Karpas-422 (cell line): Measurements from ENCODE around the gene ALK. TPM values are rescaled to one million over a fixed set of nuclear protein-coding genes. Genes with fewer than 3 reads are reported as not detected.

Experiments
- DNase-seq: peaks from one replicate; pipeline ENCODE4 v3.0.0-alpha.2; 2015
- H2AFZ ChIP-seq: fragments of 200-600 bp; sonication (generic); 2 replicates; pipeline ENCODE4 v1.6.1; 2014; ENCODE audit warnings: antibody characterized with exemption, low read length, mixed read lengths
- H3K27ac ChIP-seq: fragments of 200-600 bp; sonication (generic); 2 replicates; pipeline ENCODE4 v1.5.1; 2014; ENCODE audit warnings: mild to moderate bottlenecking, low read length, moderate library complexity
- H3K27me3 ChIP-seq: fragments of 200-600 bp; sonication (generic); 2 replicates; pipeline ENCODE4 v1.6.1; 2014; ENCODE audit warnings: low read length, mixed read lengths
- H3K36me3 ChIP-seq: fragments of 200-600 bp; sonication (generic); 2 replicates; pipeline ENCODE4 v1.6.1; 2014; ENCODE audit warnings: low read length, mixed read lengths; ENCODE audit not compliant: insufficient read depth
- H3K4me1 ChIP-seq: fragments of 200-600 bp; sonication (generic); 2 replicates; pipeline ENCODE4 v1.6.1; 2014; ENCODE audit warnings: mild to moderate bottlenecking, low read length, mixed read lengths
- H3K4me2 ChIP-seq: fragments of 200-600 bp; sonication (generic); 2 replicates; pipeline ENCODE4 v1.6.1; 2014; ENCODE audit warnings: low read length, low read depth, mild to moderate bottlenecking; ENCODE audit not compliant: poor library complexity, severe bottlenecking
- H3K4me3 ChIP-seq: fragments of 200-600 bp; sonication (generic); 2 replicates; pipeline ENCODE4 v1.5.1; 2014; ENCODE audit warnings: mild to moderate bottlenecking, antibody characterized with exemption, low read length, mixed read lengths
- H3K79me2 ChIP-seq: fragments of 200-600 bp; sonication (generic); 2 replicates; pipeline ENCODE4 v1.6.1; 2014; ENCODE audit warnings: mild to moderate bottlenecking, low read length, mixed read lengths
- H3K9ac ChIP-seq: fragments of 200-600 bp; sonication (generic); 2 replicates; pipeline ENCODE4 v1.6.0; 2014; ENCODE audit warnings: low read length
- H3K9me2 ChIP-seq: fragments of 200-600 bp; sonication (generic), shearing (Covaris generic); replicated peaks from 2 replicates; pipeline ENCODE4 v1.6.0; 2014; ENCODE audit warnings: mild to moderate bottlenecking, low read length, moderate library complexity; ENCODE audit not compliant: insufficient read depth
- H3K9me3 ChIP-seq: fragments of 300-700, 200-600 bp; sonication (generic); 2 replicates; pipeline ENCODE4 v1.6.1; 2014; ENCODE audit warnings: low read length, mixed read lengths
- H4K20me1 ChIP-seq: fragments of 200-600 bp; sonication (generic); 2 replicates; pipeline ENCODE4 v1.6.1; 2014; ENCODE audit warnings: mild to moderate bottlenecking, antibody characterized with exemption, low read length, low read depth; ENCODE audit not compliant: insufficient read depth
- total RNA-seq: library from RNA; depleted of rRNA; stranded (reverse); fragments of >200 nt; shearing (Covaris generic); gene quantifications from 2 replicates; pipeline ENCODE4 v1.2.3, GENCODE V29; 2014; ENCODE audit warnings: low replicate concordance

The ALK gene
- total RNA-seq, 1 experiment from 2014 or later, result not detected

- no peak overlapping the region for H3K4me3 ChIP-seq
- H3K27ac ChIP-seq, result no peak overlapping the region
- H3K9ac ChIP-seq, result no peak overlapping the region
- no peaks in the 10 kb centered on the region for H3K9me2 ChIP-seq
- H3K36me3 ChIP-seq, result no peaks in the 10 kb centered on the region
- H3K4me1 ChIP-seq, result no peaks in the 10 kb centered on the region
- H2AFZ ChIP-seq, result no peak overlapping the region
- no peaks in the 10 kb centered on the region for H3K79me2 ChIP-seq
- no peaks in the 10 kb centered on the region for H4K20me1 ChIP-seq
- H3K9me3 ChIP-seq, result no peaks in the 10 kb centered on the region
- no peaks in the 10 kb centered on the region for H3K27me3 ChIP-seq
- no peak for DNase-seq
- H3K4me2 ChIP-seq, result no peak overlapping the region
Observed at GRCh38 chr2:29796446-29796845, 124.9 kb downstream of the ALK start.

GRCh38 chr2:29789911-29790485 lies 131.4 kb downstream of the ALK start:
- no peaks in the 10 kb centered on the region for H3K79me2 ChIP-seq
- H2AFZ ChIP-seq, result no peak overlapping the region
- H3K36me3 ChIP-seq, result no peaks in the 10 kb centered on the region
- H3K9me2 ChIP-seq, result no peaks in the 10 kb centered on the region
- no peaks in the 10 kb centered on the region for H3K4me1 ChIP-seq
- no peak overlapping the region for H3K27ac ChIP-seq
- no peaks in the 10 kb centered on the region for H3K27me3 ChIP-seq
- H3K4me2 ChIP-seq, result no peak overlapping the region
- DNase-seq, result no peak
- no peaks in the 10 kb centered on the region for H3K9me3 ChIP-seq
- H3K4me3 ChIP-seq, result no peak overlapping the region
- no peaks in the 10 kb centered on the region for H4K20me1 ChIP-seq
- H3K9ac ChIP-seq, result no peak overlapping the region

GRCh38 chr2:29787473-29788465 lies 133.6 kb downstream of the ALK start:
- Histone ChIP-seq H3K27ac (no peak overlapping the region), H3K27me3 (no peaks in the 10 kb centered on the region), H3K79me2 (no peaks in the 10 kb centered on the region), H3K9me3 (no peaks in the 10 kb centered on the region), H3K9me2 (no peaks in the 10 kb centered on the region), H3K36me3 (no peaks in the 10 kb centered on the region), H2AFZ (no peak overlapping the region), H3K4me2 (no peak overlapping the region), H3K4me3 (no peak overlapping the region), H3K4me1 (no peaks in the 10 kb centered on the region), H4K20me1 (no peaks in the 10 kb centered on the region), H3K9ac (no peak overlapping the region)
- DNase-seq, result no peak

GRCh38 chr2:29786361-29786760 lies 135.0 kb downstream of the ALK start:
- H3K4me3 ChIP-seq, result no peak overlapping the region
- H3K9me2 ChIP-seq, result no peaks in the 10 kb centered on the region
- no peak overlapping the region for H3K9ac ChIP-seq
- no peaks in the 10 kb centered on the region for H4K20me1 ChIP-seq
- no peaks in the 10 kb centered on the region for H3K79me2 ChIP-seq
- no peak overlapping the region for H3K27ac ChIP-seq
- no peak overlapping the region for H2AFZ ChIP-seq
- DNase-seq, result no peak
- no peaks in the 10 kb centered on the region for H3K27me3 ChIP-seq
- no peaks in the 10 kb centered on the region for H3K36me3 ChIP-seq
- H3K4me1 ChIP-seq, result no peaks in the 10 kb centered on the region
- H3K4me2 ChIP-seq, result no peak overlapping the region
- no peaks in the 10 kb centered on the region for H3K9me3 ChIP-seq

- Histone ChIP-seq H2AFZ (no peak overlapping the region), H3K9me3 (no peaks in the 10 kb centered on the region), H3K9ac (no peak overlapping the region), H3K4me3 (no peak overlapping the region), H3K9me2 (no peaks in the 10 kb centered on the region), H3K27ac (no peak overlapping the region), H3K4me1 (no peaks in the 10 kb centered on the region), H3K27me3 (no peaks in the 10 kb centered on the region), H3K4me2 (no peak overlapping the region), H3K79me2 (no peaks in the 10 kb centered on the region), H4K20me1 (no peaks in the 10 kb centered on the region), H3K36me3 (no peaks in the 10 kb centered on the region)
- no peak for DNase-seq
Observed at GRCh38 chr2:29783666-29784065, 137.7 kb downstream of the ALK start.

- H3K4me1 ChIP-seq, result no peaks in the 10 kb centered on the region
- no peak overlapping the region for H3K4me3 ChIP-seq
- no peaks in the 10 kb centered on the region for H3K9me3 ChIP-seq
- no peaks in the 10 kb centered on the region for H3K36me3 ChIP-seq
- H3K9me2 ChIP-seq, result no peaks in the 10 kb centered on the region
- DNase-seq, result no peak
- no peak overlapping the region for H3K4me2 ChIP-seq
- H3K27me3 ChIP-seq, result no peaks in the 10 kb centered on the region
- no peak overlapping the region for H3K9ac ChIP-seq
- no peaks in the 10 kb centered on the region for H4K20me1 ChIP-seq
- H3K27ac ChIP-seq, result no peak overlapping the region
- no peaks in the 10 kb centered on the region for H3K79me2 ChIP-seq
- H2AFZ ChIP-seq, result no peak overlapping the region
Observed at GRCh38 chr2:29782549-29783458, 138.6 kb downstream of the ALK start.

GRCh38 chr2:29782087-29782486 lies 139.3 kb downstream of the ALK start:
- H3K27me3 ChIP-seq, result no peaks in the 10 kb centered on the region
- no peak overlapping the region for H3K9ac ChIP-seq
- H3K4me1 ChIP-seq, result no peaks in the 10 kb centered on the region
- H2AFZ ChIP-seq, result no peak overlapping the region
- no peak for DNase-seq
- no peaks in the 10 kb centered on the region for H4K20me1 ChIP-seq
- no peaks in the 10 kb centered on the region for H3K79me2 ChIP-seq
- no peaks in the 10 kb centered on the region for H3K9me3 ChIP-seq
- no peak overlapping the region for H3K4me2 ChIP-seq
- H3K9me2 ChIP-seq, result no peaks in the 10 kb centered on the region
- H3K4me3 ChIP-seq, result no peak overlapping the region
- H3K27ac ChIP-seq, result no peak overlapping the region
- H3K36me3 ChIP-seq, result no peaks in the 10 kb centered on the region

- no peaks in the 10 kb centered on the region for H4K20me1 ChIP-seq
- no peak overlapping the region for H2AFZ ChIP-seq
- no peak overlapping the region for H3K9ac ChIP-seq
- no peaks in the 10 kb centered on the region for H3K36me3 ChIP-seq
- no peak overlapping the region for H3K4me3 ChIP-seq
- no peaks in the 10 kb centered on the region for H3K27me3 ChIP-seq
- no peaks in the 10 kb centered on the region for H3K9me2 ChIP-seq
- H3K4me1 ChIP-seq, result no peaks in the 10 kb centered on the region
- no peak for DNase-seq
- H3K4me2 ChIP-seq, result no peak overlapping the region
- no peaks in the 10 kb centered on the region for H3K9me3 ChIP-seq
- no peaks in the 10 kb centered on the region for H3K79me2 ChIP-seq
- H3K27ac ChIP-seq, result no peak overlapping the region
Observed at GRCh38 chr2:29780906-29781305, 140.5 kb downstream of the ALK start.
